Endothelial cell of umbilical vein (primary cell): Measurements from ENCODE around the gene PROB1.

Experiments
- CTCF ChIP-seq, 2 donors: IDR thresholded peaks; 1 replicate in 1 of 2; 2 replicates in 1 of 2; pipeline ENCODE4 v1.5.1; 2011; ENCODE audit warnings: low read length in 2 of 2, mild to moderate bottlenecking in 2 of 2, moderate library complexity in 2 of 2, control low read depth in 1 of 2, inconsistent platforms in 1 of 2, low read depth in 1 of 2; ENCODE audit not compliant: insufficient read depth in 1 of 2; ENCODE audit errors: extremely low read depth in 1 of 2
- EZH2 ChIP-seq: IDR thresholded peaks from 2 replicates; pipeline ENCODE4 v1.6.1; 2012; ENCODE audit warnings: borderline replicate concordance, low read depth, mild to moderate bottlenecking, moderate library complexity, low read length, inconsistent platforms; ENCODE audit not compliant: severe bottlenecking
- FOS ChIP-seq: IDR thresholded peaks from 2 replicates; pipeline ENCODE4 v1.6.1; 2011; ENCODE audit warnings: mild to moderate bottlenecking, low read length, moderate library complexity, borderline replicate concordance; ENCODE audit not compliant: insufficient read depth
- GATA2 ChIP-seq: IDR thresholded peaks from 2 replicates; pipeline ENCODE4 v1.7.0; 2011; ENCODE audit warnings: low read depth, mild to moderate bottlenecking, moderate library complexity, mixed read lengths, low read length; ENCODE audit not compliant: insufficient read length, insufficient read depth
- JUN ChIP-seq: IDR thresholded peaks from 2 replicates; pipeline ENCODE4 v1.6.1; 2011; ENCODE audit warnings: borderline replicate concordance, low read depth; ENCODE audit not compliant: insufficient read length, insufficient read depth
- MAX ChIP-seq: IDR thresholded peaks from 2 replicates; pipeline ENCODE4 v1.6.1; 2011; ENCODE audit not compliant: insufficient read depth, insufficient read length
- MYC ChIP-seq: IDR thresholded peaks from one replicate; pipeline ENCODE4 v1.6.1; 2011; ENCODE audit warnings: mild to moderate bottlenecking, low read depth, low read length
- POLR2A ChIP-seq: IDR thresholded peaks from 2 replicates; pipeline ENCODE4 v1.6.1; 2012; ENCODE audit warnings: low read depth, mild to moderate bottlenecking, control low read depth, low read length
- POLR2AphosphoS5 ChIP-seq: IDR thresholded peaks from 2 replicates; pipeline ENCODE4 v1.6.1; 2012; ENCODE audit warnings: low read depth, mild to moderate bottlenecking, control low read depth, low read length, moderate library complexity; ENCODE audit not compliant: insufficient read depth

- no peak for TF ChIP-seq CTCF (IDR thresholded peaks at IDR 0.05; ENCODE audit: extremely low read depth in 1 of 2, insufficient read depth in 1 of 2, low read depth in 1 of 2, low read length in 2 of 2)
- TF ChIP-seq MYC: no peak
- no peak for TF ChIP-seq POLR2AphosphoS5
- TF ChIP-seq POLR2A: no peak
- TF ChIP-seq JUN: no peak
- TF ChIP-seq FOS: no peak
- TF ChIP-seq GATA2: no peak
- no peak for TF ChIP-seq EZH2
- TF ChIP-seq MAX: no peak
These were observed 53.7 kb downstream of the PROB1 start for GRCh38 chr5:139341187-139341688.
